ENCODE data around the gene LRRC39. TPM values are rescaled to one million over a fixed set of nuclear protein-coding genes. Genes with fewer than 3 reads are reported as not detected.
"Not testable (repeated sequence)": the region's sequence is repeated elsewhere in the genome, so short reads cannot be mapped to it uniquely, and the experiment has no call there.

Gene LRRC39
- total RNA-seq, 1 donor from 2014 or later: 0.57 TPM

DNA sequence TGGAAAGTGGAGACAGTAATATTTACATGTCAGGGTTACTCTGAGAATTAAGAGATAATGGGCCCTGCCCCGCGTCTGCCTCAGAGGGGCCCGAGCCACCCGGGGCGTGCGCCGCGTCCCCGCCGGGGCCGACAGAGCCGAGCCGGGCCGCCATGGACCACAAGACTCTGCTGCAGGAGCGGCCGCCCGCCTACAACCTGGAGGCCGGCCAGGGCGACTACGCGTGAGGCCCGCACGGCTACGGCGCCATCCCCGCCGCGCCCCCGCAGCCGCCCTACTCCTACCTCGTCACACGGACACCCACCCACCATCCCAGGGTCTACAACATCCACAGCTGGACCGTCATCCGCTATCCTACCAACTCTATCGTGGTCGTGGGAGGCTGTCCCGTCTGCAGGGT lies 35.1 kb upstream of the LRRC39 start:
- no peaks in the 10 kb centered on the region for H3K4me1 ChIP-seq (ENCODE audit: insufficient read depth, low read length)
- no peak overlapping the region for H3K4me2 ChIP-seq (ENCODE audit: low read length)
- H3K27me3 ChIP-seq (ENCODE audit: insufficient read depth, low read length): no peaks in the 10 kb centered on the region
- no peak overlapping the region for H3K4me3 ChIP-seq (ENCODE audit: insufficient read depth, low read depth, low read length)
- FAIRE-seq: no peak
- Mint-ChIP-seq H3K27ac (ENCODE audit: unreplicated experiment) (no peak overlapping the region), H3K4me1 (ENCODE audit: low read depth, unreplicated experiment) (no peaks in the 10 kb centered on the region), H3K27me3 (ENCODE audit: low read depth, unreplicated experiment) (no peaks in the 10 kb centered on the region), H3K36me3 (ENCODE audit: low read depth, unreplicated experiment) (peaks cover 7% of the 10 kb centered on the region), H3K9me3 (ENCODE audit: unreplicated experiment) (no peaks in the 10 kb centered on the region), H3K4me3 (ENCODE audit: unreplicated experiment) (no peak overlapping the region)
- no peak overlapping the region for H2AFZ ChIP-seq (ENCODE audit: low read depth, low read length)
- no peaks in the 10 kb centered on the region for H3K9me3 ChIP-seq (ENCODE audit: insufficient read depth, low read depth, low read length)
- H4K20me1 ChIP-seq (ENCODE audit: insufficient read depth, low read length): no peaks in the 10 kb centered on the region
- H3K79me2 ChIP-seq (ENCODE audit: insufficient read depth, low read length): no peaks in the 10 kb centered on the region
- H3K27ac ChIP-seq (ENCODE audit: low read depth, low read length): no peak overlapping the region
- H3K36me3 ChIP-seq (ENCODE audit: insufficient read depth, low read length): peaks cover 10% of the 10 kb centered on the region
- no peak for DNase-seq (ENCODE audit: low read depth)
- TF ChIP-seq EZH2 (IDR thresholded peaks at IDR 0.05; ENCODE audit: insufficient read depth, low read length): no peak
- TF ChIP-seq, protein P1, sequence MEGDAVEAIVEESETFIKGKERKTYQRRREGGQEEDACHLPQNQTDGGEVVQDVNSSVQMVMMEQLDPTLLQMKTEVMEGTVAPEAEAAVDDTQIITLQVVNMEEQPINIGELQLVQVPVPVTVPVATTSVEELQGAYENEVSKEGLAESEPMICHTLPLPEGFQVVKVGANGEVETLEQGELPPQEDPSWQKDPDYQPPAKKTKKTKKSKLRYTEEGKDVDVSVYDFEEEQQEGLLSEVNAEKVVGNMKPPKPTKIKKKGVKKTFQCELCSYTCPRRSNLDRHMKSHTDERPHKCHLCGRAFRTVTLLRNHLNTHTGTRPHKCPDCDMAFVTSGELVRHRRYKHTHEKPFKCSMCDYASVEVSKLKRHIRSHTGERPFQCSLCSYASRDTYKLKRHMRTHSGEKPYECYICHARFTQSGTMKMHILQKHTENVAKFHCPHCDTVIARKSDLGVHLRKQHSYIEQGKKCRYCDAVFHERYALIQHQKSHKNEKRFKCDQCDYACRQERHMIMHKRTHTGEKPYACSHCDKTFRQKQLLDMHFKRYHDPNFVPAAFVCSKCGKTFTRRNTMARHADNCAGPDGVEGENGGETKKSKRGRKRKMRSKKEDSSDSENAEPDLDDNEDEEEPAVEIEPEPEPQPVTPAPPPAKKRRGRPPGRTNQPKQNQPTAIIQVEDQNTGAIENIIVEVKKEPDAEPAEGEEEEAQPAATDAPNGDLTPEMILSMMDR (IDR thresholded peaks at IDR 0.05; ENCODE audit: insufficient read depth, low read depth, low read length): no peak
- no peak overlapping the region for H3K9ac ChIP-seq (ENCODE audit: low read length)

- Histone ChIP-seq H3K4me2 (ENCODE audit: low read length) (no peak overlapping the region), H3K9ac (ENCODE audit: low read length) (no peak overlapping the region), H3K27ac (ENCODE audit: low read depth, low read length) (no peak overlapping the region), H3K4me3 (ENCODE audit: insufficient read depth, low read depth, low read length) (no peak overlapping the region), H3K79me2 (ENCODE audit: insufficient read depth, low read length) (no peaks in the 10 kb centered on the region), H3K27me3 (ENCODE audit: insufficient read depth, low read length) (no peaks in the 10 kb centered on the region), H3K9me3 (ENCODE audit: insufficient read depth, low read depth, low read length) (no peaks in the 10 kb centered on the region), H2AFZ (ENCODE audit: low read depth, low read length) (no peak overlapping the region), H4K20me1 (ENCODE audit: insufficient read depth, low read length) (no peaks in the 10 kb centered on the region), H3K36me3 (ENCODE audit: insufficient read depth, low read length) (peaks cover 9% of the 10 kb centered on the region), H3K4me1 (ENCODE audit: insufficient read depth, low read length) (no peaks in the 10 kb centered on the region)
- TF ChIP-seq, protein P1 (IDR thresholded peaks at IDR 0.05; ENCODE audit: insufficient read depth, low read depth, low read length): no peak
- no peak for TF ChIP-seq EZH2 (IDR thresholded peaks at IDR 0.05; ENCODE audit: insufficient read depth, low read length)
- H3K27me3 Mint-ChIP-seq (ENCODE audit: low read depth, unreplicated experiment): no peaks in the 10 kb centered on the region
- no peaks in the 10 kb centered on the region for H3K4me1 Mint-ChIP-seq (ENCODE audit: low read depth, unreplicated experiment)
- H3K27ac Mint-ChIP-seq (ENCODE audit: unreplicated experiment): no peak overlapping the region
- peaks cover 19% of the 10 kb centered on the region for H3K36me3 Mint-ChIP-seq (ENCODE audit: low read depth, unreplicated experiment)
- DNase-seq (ENCODE audit: low read depth) (no peak), FAIRE-seq (no peak)
- H3K4me3 Mint-ChIP-seq (ENCODE audit: unreplicated experiment): no peak overlapping the region
- peaks cover 9% of the 10 kb centered on the region for H3K9me3 Mint-ChIP-seq (ENCODE audit: unreplicated experiment)
Measured at GRCh38 chr1:100206301-100206700, 28.2 kb upstream of the LRRC39 start.

GRCh38 chr1:100205593-100205992 lies 27.5 kb upstream of the LRRC39 start:
- not testable (repeated sequence) for H3K4me1 Mint-ChIP-seq (ENCODE audit: low read depth, unreplicated experiment); DNase-seq (ENCODE audit: low read depth); H3K27ac ChIP-seq (ENCODE audit: low read depth, low read length); H3K27me3 ChIP-seq (ENCODE audit: insufficient read depth, low read length); H3K4me3 ChIP-seq (ENCODE audit: insufficient read depth, low read depth, low read length); H3K79me2 ChIP-seq (ENCODE audit: insufficient read depth, low read length); H3K9me3 ChIP-seq (ENCODE audit: insufficient read depth, low read depth, low read length); H3K4me3 Mint-ChIP-seq (ENCODE audit: unreplicated experiment); H3K27me3 Mint-ChIP-seq (ENCODE audit: low read depth, unreplicated experiment); FAIRE-seq; H3K4me1 ChIP-seq (ENCODE audit: insufficient read depth, low read length); H4K20me1 ChIP-seq (ENCODE audit: insufficient read depth, low read length); H2AFZ ChIP-seq (ENCODE audit: low read depth, low read length); H3K27ac Mint-ChIP-seq (ENCODE audit: unreplicated experiment); H3K4me2 ChIP-seq (ENCODE audit: low read length); H3K36me3 ChIP-seq (ENCODE audit: insufficient read depth, low read length); H3K9ac ChIP-seq (ENCODE audit: low read length); H3K9me3 Mint-ChIP-seq (ENCODE audit: unreplicated experiment)
- peaks cover 19% of the 10 kb centered on the region for H3K36me3 Mint-ChIP-seq (ENCODE audit: low read depth, unreplicated experiment)

DNA sequence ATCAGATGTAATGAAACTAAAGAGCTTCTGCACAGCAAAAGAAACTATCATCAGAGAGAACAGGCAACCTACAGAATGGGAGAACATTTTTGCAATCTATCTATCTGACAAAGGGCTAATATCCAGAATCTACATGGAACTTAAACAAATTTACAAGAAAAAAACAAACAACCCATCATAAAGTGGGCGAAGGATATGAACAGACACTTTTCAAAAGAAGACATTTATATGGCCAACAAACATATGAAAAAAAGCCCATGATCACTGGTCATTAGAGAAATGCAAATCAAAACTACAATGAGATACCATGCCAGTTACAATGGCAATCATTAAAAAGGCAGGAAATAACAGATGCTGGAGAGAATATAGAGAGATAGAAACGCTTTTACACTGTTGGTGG lies 27.0 kb upstream of the LRRC39 start:
- H3K36me3 Mint-ChIP-seq (ENCODE audit: low read depth, unreplicated experiment): peaks cover 19% of the 10 kb centered on the region
- not testable (repeated sequence) for H3K4me3 ChIP-seq (ENCODE audit: insufficient read depth, low read depth, low read length); H3K4me2 ChIP-seq (ENCODE audit: low read length); H3K4me1 ChIP-seq (ENCODE audit: insufficient read depth, low read length); H3K27ac ChIP-seq (ENCODE audit: low read depth, low read length); H3K9ac ChIP-seq (ENCODE audit: low read length); H3K27me3 ChIP-seq (ENCODE audit: insufficient read depth, low read length); H3K4me3 Mint-ChIP-seq (ENCODE audit: unreplicated experiment); H3K27ac Mint-ChIP-seq (ENCODE audit: unreplicated experiment); FAIRE-seq; H3K4me1 Mint-ChIP-seq (ENCODE audit: low read depth, unreplicated experiment); H4K20me1 ChIP-seq (ENCODE audit: insufficient read depth, low read length); H3K36me3 ChIP-seq (ENCODE audit: insufficient read depth, low read length); DNase-seq (ENCODE audit: low read depth); H2AFZ ChIP-seq (ENCODE audit: low read depth, low read length); H3K9me3 Mint-ChIP-seq (ENCODE audit: unreplicated experiment); H3K9me3 ChIP-seq (ENCODE audit: insufficient read depth, low read depth, low read length); H3K27me3 Mint-ChIP-seq (ENCODE audit: low read depth, unreplicated experiment); H3K79me2 ChIP-seq (ENCODE audit: insufficient read depth, low read length)

- H3K27ac ChIP-seq (ENCODE audit: low read depth, low read length); FAIRE-seq; H4K20me1 ChIP-seq (ENCODE audit: insufficient read depth, low read length); H3K9me3 ChIP-seq (ENCODE audit: insufficient read depth, low read depth, low read length); H3K9me3 Mint-ChIP-seq (ENCODE audit: unreplicated experiment); H3K27me3 Mint-ChIP-seq (ENCODE audit: low read depth, unreplicated experiment); H3K27ac Mint-ChIP-seq (ENCODE audit: unreplicated experiment); H3K4me1 ChIP-seq (ENCODE audit: insufficient read depth, low read length); H2AFZ ChIP-seq (ENCODE audit: low read depth, low read length); DNase-seq (ENCODE audit: low read depth); H3K4me3 Mint-ChIP-seq (ENCODE audit: unreplicated experiment); H3K9ac ChIP-seq (ENCODE audit: low read length); H3K27me3 ChIP-seq (ENCODE audit: insufficient read depth, low read length); H3K4me3 ChIP-seq (ENCODE audit: insufficient read depth, low read depth, low read length); H3K79me2 ChIP-seq (ENCODE audit: insufficient read depth, low read length); H3K4me2 ChIP-seq (ENCODE audit: low read length); H3K4me1 Mint-ChIP-seq (ENCODE audit: low read depth, unreplicated experiment): not testable (repeated sequence)
- peaks cover 25% of the 10 kb centered on the region for H3K36me3 Mint-ChIP-seq (ENCODE audit: low read depth, unreplicated experiment)
- peaks cover 12% of the 10 kb centered on the region for H3K36me3 ChIP-seq (ENCODE audit: insufficient read depth, low read length)
Measured at GRCh38 chr1:100202703-100203102, 24.6 kb upstream of the LRRC39 start.
